Measurements from ENCODE around the gene CCDC110.

The CCDC110 gene

DNA sequence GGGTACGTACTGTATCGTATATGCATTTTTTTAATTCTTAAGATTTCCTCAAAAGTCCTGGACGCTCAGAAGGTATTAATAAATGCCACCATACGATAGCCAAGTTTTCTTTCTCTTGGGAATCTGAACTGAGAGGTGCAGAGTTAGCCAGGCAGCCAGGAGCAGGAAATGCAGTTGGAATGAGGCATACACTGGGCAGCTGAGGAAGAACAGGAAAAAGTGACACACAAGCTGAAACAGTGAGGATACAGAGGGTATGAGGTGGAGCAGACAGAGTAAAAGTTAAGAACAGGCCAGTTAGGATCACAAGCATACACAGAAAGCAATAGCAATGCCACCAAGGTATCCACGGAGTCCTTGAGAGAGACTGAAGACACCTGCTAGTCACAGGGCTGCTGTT lies 59.1 kb downstream of the CCDC110 start:
- no peak for DNase-seq

DNA sequence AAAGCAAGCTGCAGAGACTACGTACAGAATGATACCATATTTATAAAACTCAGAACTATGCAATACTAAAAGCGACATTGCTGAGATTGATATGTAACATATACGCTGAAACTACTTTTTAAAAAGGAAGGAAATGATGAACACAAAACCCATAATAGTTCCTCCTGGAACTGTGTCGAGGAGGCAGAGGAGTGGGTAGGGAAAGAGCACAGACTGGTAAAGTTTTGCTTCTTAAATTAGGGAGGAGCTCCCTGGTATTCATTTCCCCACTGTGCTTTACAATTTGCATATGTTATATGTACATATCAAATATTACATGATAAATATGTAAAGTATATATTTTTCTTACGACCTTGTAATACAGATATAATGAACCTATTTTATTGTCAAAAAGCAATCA lies 59.7 kb downstream of the CCDC110 start:
- no peak for DNase-seq

DNA sequence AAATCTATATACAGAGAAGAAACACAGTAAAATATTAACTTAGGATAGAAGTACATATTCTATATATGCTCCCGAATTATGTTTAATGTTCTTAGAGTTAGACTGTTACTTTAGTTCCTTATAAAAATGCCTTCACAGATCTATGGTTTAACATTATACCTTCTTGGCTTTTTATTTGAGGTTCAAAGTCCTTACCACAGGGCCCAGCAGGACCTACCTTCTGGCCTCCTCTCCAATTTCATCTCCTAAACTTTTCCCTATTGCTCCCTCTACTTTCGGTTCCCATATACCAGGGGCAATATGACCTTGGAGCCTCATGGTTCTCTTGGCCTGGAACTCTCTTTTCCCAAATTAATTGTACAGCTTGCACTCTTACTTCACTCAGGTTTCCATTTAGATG lies 63.1 kb downstream of the CCDC110 start:
- no peak for DNase-seq

DNA sequence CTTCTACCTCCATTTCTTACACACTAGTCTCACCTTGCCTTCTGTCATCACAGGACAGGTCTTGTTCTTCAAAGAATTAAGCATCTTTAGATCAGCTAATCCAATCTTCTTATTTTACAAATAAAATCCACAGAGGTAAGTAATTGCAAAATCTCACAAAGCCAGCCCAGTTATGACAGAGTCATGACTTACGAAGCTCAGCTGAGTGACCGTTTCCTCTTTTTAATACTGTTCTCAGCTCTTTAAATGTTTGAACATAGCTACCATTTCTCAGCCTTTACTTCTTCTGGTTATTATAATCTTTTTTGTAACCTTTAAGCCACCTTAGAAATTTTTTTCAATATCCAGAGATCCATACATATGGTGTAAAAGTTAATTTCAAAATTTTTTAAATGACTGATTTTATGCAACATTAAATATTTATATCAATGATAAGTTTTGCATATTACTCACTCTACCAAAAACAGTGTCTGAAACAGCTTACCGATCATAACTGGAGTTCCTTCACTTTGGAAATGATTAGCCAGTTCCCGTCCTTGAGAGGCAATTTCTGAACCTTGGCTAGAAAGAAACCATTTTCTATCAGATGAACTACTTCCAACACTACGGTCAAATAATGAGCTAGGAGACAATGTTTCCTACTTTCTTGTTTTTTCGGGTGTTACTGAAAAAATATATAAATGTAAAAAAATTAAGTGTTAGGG lies 66.1 kb downstream of the CCDC110 start:
- no peak for DNase-seq

DNA sequence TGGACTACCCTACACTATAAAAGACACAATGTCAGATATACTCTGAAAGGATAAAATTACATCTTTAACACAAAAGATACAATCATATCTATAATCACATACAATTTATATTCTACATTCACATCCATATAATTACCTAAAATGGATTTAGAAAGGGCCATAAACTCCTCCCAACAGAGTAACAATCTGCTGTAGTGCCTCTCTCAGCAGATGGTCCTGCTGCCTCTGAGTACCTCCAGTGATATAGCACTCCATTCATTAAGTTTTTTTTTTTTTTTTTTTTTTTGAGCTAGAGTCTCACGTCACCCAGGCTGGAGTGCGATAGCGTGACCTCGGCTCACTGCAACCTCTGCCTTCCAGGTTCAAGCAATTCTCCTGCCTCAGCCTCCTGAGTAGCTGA lies 67.5 kb downstream of the CCDC110 start:
- no peak for DNase-seq

DNA sequence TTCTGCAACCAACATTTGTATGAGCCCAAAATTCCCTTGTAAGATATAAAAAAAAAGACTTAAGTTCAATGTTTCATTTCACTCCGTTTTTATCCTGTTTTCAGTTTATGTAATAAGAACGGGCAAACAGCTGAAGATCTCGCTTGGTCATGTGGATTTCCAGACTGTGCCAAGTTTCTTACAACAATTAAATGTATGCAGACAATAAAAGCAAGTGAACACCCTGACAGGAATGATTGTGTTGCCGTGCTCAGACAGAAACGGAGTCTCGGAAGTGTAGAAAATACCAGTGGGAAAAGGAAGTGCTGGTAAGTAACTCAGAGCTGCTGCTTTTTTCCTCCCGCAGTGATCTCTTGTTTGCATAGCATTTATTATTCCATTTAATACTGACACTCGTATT lies 72.1 kb downstream of the CCDC110 start:
- no peak for DNase-seq

DNA sequence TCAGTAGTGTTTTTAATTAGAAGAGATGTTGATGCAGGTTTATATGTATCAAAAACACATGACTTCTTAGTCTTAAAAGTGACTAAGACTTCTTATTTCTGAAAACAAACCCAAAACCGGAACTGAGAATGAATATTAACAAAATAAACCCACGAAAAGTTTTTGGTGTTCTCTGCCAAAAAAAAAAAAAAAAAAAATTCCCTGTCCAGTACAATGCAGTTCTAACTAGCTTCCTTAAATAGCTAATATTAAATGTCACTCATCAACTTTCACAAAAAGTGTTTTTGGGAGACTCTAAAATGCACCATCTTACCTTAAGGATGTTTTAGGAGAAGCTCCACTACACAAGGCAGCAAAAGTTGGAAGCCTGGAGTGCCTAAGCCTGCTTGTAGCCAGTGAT lies 72.9 kb downstream of the CCDC110 start:
- no peak for DNase-seq

DNA sequence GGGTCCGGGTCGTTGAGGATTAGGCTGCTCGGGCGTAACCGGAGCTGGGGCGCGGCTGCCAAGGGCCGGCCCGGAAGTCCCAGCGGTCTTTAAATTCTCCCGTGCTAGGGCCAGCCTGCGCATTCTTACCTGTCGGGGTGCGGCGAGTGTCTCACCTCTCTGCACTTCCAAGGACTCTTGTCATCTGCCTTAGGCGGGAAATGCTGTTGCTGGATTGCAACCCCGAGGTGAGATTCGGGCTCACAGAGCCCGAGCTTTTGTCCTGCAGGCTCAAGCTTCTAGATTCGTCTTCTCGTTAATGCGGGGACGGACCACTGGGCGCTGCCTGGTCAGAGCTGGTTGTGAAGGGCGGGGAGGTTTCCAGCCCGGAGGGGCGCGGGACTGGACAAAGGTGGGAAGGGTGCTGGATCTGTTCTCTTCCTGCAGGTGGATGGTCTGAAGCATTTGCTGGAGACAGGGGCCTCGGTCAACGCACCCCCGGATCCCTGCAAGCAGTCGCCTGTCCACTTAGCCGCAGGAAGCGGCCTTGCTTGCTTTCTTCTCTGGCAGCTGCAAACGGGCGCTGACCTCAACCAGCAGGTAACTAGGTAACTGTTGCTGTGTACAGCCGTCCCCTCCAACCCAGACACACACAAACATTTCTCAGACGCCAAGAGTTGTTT lies 74.7 kb downstream of the CCDC110 start, which contains the start of gene ANKRD37:
TSS of gene ANKRD37 (plus strand) at position 118 of the 662 bp plus-strand sequence. CDS start at position 201, 83 bp downstream.
- DNase-seq, result peak; percentile 57

DNA sequence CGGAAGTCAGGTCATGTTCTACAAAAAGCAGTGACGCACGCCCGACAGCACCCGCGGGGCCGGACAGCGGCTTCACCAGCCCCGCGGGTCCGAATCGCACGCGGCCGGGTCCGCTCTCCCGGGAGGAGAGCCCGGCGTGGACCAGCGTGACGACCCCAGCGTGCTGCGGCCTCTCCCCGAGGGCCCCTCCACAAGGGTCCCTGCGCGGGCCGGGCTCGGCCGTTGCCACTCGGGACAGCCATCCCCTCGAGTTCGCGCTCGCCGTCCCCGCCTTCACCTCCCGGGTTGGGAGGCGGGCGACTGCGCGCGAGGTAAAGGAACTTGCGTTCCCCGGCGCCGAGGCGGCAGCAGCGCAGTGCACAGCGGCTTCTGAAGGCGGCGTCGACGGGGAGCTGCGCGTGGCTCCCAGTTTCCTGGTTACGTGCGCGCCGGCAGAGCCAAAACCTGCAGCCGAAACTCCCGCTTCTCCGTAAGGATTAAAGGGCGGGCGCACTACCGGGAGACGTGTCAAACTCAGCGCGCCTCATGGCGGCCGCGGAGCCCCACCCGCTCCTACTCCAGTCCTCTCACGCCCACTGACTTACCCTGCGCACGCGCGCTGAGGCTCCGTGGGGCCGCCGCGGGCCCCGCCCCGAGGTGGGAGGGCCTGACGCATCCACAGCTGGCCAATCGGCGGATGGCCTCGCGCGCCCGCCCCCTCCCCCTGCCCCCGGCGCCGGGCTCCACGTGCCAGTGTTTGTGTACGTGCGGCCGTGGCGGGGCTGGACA lies 75.4 kb downstream of the CCDC110 start:
- peak; percentile 98 for DNase-seq

DNA sequence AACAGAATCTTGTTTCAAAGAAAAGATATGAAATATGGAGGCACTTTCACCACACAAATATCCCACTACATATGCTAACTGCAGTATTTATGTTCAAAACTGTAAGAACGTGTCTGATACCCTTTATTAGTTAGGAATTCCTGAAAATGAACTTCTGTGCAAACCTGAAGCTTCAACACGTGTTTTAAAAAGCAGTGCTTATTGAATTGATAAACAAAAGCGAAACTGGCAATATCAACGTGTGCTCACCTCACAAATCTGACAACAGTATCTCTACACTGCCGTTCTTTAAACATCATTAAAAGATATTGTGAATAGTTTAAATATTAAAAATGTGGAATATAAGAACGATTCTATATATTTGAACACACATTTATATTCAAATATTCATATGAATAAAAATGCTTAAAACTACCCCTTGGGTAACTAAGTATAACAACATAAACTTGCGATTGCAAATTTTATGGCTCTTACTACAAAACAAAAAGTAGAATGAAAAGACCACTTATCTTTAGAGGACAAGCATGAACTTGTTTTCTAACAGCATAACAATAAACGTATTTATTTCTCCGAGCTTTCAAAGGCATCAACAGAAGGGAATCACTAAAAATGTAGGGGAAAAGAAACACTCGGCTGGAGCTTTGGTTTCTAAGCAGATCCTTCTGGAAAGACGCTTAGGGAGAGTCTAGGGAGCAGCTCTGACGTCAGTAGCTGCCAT lies 76.1 kb downstream of the CCDC110 start, which contains the start of gene LRP2BP:
TSS of gene LRP2BP (minus strand) at position 687 of the 718 bp plus-strand sequence. CDS start 17,738 bp downstream, outside the sequence.
- no peak for DNase-seq

Data from activated CD8-positive, alpha-beta memory T cell treated with anti-CD3 and anti-CD28 coated beads, Interleukin-2, amount 50 U/mL, for 48 hours (primary cell).